ENCODE results near the gene ST7.

DNA sequence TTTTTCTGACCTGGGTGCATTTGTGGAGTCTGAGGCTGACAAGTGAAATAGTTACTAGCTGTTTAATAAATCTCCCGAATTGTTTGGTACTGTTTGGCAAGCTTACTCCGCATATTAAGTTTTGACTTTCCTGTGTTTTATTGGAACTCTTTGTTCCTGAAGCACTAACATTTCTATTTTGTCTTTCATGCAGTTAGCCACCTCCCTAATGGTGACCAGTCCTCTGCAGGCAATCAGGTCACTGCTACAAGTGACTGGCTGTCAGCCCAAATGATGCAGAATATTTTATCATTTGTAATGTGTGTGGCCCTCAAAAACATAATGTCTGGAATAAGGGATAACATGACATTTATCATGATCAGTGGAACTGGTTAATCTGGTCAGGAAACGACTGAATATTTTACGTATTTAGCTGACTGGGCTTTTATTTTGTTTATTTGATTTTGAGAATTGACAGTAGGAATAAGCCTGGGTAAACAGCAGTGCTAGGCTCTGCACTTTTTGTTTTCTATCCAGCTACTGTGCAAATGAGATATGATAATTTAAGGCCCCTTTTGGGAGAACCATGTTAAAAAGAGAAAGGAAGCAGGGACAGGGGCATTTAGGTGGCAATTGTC, 82.9 kb downstream of the ST7 start:
- TF ChIP-seq, protein P1, sequence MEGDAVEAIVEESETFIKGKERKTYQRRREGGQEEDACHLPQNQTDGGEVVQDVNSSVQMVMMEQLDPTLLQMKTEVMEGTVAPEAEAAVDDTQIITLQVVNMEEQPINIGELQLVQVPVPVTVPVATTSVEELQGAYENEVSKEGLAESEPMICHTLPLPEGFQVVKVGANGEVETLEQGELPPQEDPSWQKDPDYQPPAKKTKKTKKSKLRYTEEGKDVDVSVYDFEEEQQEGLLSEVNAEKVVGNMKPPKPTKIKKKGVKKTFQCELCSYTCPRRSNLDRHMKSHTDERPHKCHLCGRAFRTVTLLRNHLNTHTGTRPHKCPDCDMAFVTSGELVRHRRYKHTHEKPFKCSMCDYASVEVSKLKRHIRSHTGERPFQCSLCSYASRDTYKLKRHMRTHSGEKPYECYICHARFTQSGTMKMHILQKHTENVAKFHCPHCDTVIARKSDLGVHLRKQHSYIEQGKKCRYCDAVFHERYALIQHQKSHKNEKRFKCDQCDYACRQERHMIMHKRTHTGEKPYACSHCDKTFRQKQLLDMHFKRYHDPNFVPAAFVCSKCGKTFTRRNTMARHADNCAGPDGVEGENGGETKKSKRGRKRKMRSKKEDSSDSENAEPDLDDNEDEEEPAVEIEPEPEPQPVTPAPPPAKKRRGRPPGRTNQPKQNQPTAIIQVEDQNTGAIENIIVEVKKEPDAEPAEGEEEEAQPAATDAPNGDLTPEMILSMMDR (IDR thresholded peaks at IDR 0.05): no peak
- TF ChIP-seq EZH2 (IDR thresholded peaks at IDR 0.05; ENCODE audit: borderline replicate concordance, insufficient read depth, low read depth, low read length, poor library complexity, severe bottlenecking): no peak
